NCI-H128 (cell line): Measurements from ENCODE around the gene MED14.

ENCODE experiments used
- DNase-seq: peaks from one replicate; lab custom pipeline; 2025; ENCODE audit not compliant: unreplicated experiment; lab: John Stamatoyannopoulos, UW

The MED14 gene

DNA sequence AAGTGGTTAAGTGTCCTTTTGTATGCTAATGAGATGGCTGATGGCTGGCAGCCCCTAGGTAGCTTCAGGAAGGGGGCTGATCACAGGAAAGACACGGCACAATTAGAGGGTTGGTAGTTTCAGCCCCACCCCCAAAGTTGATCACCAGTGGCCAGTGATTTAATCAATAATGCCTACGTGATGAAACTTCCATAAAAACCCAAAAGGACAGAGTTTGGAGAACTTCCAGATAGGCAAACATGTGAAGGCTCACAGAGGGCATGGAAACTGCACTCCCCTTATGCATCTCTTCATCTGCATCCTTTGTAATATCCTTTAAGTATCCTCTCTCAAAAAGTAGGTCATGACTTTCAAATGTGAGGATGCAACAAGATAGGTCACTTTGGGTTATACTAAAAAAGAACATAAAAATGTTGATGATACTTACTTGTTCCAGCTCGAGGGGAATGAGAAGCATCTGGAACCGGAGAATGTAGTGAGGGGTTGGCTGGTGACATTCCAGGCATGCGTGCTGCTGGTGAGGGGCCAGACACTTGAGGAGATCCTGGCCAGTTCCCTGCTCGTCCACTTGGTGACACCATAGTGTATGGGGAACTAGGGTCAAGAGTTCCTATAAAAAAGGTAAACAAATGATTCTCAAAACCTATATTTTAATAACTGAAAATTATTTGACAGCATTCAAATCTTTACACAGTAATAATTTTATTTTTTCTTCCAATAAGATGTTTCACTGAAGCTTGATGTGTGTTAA lies 71.3 kb downstream of the MED14 start:
- DNase-seq = no peak

DNA sequence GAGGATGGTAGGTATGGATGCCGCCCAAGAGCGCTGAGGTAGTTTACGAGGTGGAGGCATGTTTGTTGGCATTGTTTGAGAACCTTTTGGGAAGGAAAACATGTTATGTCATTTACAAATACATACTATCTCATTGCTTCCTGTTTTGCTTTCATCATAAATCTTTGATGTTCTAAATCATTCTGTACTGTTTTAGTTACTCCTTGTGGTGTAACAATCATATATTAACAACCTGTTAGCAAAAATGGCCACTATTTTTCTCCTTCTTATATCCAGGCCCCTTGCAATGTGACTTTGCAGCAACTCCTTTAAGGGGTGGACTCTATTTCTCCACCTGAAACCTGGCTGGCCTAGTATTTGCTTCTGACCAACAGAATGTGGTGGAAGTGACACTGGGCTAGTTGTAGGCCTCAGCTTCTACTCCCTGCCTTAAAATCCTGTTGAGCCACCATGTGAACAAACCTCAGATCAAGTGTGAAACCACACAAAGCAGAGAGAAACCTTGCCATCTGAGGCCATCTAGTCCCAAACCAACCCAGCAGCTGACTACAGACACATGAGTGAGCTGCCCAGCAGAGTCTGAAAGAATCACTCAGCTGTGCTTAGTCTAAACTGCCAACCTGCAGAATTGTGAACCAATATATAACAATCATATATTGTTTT lies 72.1 kb downstream of the MED14 start:
- DNase-seq = no peak

DNA sequence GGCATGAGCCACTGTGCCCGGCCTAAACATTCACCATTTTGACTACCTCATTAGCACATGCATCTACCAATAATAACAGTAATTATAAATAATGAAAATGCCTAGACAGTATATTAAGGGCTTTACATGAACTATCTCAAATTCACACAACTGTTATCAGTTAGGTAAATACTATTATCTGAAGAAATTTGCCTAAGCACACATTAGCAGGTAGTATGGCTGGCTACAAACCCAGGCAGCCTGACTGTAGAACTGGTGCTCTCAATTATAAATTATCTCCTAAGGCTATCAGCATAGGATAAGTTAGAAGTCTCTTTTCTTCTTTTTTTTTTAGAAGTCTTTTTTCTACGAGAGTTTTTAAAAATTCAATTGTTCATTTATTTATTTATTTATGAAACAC lies 73.9 kb downstream of the MED14 start:
- no peak for DNase-seq

DNA sequence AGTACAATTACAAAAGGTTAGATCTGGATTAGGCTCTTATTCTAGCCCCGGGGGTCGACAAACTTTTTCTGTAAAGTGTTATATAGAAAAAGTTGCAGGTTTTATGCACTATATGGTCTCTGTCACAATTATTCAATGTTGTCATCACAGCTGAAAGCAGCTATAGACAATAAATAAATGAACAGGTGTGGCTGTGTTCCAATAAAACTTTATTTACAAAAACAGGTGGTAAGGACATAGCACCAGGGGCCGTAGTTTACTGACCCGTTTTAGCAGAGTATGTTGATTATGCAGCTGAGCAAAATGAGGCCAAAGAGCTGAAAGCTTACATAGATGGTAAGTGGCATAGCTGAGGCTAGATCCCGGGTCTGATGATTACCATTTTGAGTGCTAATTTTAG lies 75.0 kb downstream of the MED14 start:
- no peak for DNase-seq

DNA sequence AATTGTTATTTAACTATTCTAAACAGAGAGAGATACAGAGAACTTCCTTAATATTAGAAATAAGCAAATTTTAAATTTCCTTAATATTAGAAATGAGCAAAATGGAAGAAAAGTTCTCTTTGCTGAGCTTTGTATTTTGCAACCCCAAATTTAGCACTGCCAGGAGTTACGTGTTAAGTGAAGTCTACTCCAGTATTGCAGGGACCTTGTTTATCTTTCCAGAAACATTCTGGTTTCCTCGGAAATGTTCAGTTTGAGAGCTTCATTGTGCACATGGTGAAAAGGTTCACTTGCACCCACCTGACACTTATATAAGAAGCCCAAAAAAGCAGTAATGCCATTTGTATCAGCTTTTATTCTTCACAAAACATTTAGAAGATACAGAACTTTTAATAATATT lies 81.8 kb downstream of the MED14 start:
- DNase-seq = no peak

- DNase-seq = no peak
Observed at GRCh38 chrX:40652664-40653063, 82.7 kb downstream of the MED14 start.

DNA sequence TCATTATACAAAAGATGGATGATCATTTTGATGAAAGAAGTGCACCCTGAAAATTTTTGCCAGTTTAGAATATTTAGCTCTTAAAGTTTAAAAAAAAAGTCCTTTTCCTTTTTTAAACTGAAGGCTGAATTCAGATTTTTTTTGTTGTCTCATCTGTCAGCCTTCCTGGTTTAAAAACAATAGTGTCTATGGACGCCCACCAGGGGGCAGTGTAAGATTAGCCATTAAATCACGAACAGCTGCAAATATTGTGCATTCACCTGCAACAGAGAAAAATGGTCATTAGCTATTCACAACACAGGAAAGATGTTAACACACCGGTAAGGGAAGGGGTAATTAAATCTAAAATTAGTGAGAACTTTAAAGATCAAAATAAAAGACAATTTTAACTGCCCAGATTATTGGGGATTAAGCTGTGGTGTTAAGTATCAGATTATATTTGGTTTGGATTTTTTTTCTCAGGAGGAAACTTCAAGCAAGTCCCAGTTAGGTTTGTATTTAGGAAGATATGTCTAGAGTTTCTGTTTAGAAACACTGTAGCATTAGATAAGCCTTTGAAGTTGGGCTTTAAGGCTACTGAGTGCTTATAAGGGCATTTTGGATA lies 83.6 kb downstream of the MED14 start:
- no peak for DNase-seq

DNA sequence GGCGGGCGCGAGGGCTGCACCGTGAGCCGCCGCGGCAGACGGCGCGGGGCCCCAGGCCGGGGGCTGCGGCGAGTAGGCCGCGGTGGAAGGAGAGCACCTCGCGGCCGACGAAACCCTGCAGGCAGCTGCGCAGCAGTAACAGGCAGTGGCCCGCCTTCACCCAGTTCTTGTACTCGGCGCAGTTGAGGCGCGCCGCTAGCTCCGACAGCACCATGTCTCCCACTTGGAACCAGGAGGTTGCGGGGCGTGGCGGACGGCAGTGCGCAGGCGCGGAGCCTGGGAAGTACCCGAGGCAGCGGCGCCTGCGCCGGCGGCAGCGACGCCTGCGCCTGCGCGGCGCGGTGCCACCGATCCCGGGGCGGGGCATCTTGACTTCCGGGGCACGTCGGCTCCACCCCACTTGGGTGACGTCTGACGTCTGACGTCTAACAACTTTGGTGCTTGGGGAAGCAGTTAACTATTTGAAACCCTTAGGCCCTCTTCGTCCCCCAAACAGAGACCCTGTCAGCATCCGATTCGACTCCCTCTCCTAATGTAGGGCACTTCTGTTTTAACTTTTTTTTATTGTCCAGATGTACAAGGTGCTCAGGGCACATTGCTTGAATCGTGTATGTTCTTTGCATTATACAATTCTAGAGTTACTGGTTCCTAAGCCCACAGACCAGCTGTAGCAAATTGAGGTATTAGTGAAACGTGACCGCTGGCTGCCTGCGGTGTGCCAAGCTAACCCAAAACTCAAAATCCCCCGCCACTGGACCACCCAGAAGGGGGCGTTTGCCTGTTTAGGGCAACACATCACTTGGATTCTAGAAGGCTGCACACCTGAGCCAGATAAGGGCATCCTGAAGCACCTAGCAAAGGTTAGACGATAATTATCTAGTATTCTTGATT lies 87.8 kb downstream of the MED14 start, which contains the start of gene CXorf38:
TSS of gene CXorf38 (minus strand) at position 255 of the 891 bp plus-strand sequence. CDS start at position 214, 41 bp downstream.
- peak; percentile 82 for DNase-seq

DNA sequence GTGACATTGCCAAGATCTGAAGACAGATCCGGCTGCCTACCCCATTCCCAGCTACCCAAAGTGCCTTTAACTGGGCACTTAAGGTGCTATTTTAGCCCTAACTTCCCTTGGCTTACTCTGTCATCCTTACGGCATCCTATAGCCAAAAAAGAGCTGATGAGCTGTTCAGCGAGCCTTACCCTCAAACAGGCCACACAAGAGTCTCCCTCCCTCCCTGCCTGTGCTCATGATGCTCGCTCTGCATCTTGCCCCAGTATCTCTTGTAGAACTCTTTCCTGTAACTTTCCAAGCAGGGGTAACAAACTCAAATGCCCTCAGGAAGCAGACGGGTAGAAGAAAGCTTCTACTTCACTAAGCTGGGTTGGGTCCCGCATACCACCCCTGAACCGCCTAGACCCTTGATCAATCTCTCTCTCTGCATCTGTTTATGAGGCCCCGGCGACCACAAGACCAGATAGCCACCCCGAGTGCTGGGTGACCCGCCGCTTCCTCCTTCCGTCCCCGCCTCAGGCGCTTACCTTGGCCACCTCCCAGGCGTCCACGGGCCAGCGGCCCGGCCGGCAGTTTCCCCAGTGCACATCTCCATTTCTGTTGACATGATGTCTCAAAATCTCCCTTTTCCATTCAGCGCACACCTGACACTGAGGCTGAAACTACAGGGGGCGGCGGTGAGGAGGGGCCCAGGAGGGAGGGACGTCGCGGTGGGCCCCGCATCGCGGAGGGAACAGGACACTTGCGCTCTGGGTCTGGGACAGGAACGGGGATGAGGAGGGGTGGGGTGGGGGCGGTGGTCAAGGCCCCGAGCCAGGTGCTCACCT lies 88.6 kb downstream of the MED14 start:
- DNase-seq = no peak

- DNase-seq = no peak
Observed at GRCh38 chrX:40644821-40645358, 90.5 kb downstream of the MED14 start.

- DNase-seq = no peak
Observed at GRCh38 chrX:40644176-40644575, 91.2 kb downstream of the MED14 start.

DNA sequence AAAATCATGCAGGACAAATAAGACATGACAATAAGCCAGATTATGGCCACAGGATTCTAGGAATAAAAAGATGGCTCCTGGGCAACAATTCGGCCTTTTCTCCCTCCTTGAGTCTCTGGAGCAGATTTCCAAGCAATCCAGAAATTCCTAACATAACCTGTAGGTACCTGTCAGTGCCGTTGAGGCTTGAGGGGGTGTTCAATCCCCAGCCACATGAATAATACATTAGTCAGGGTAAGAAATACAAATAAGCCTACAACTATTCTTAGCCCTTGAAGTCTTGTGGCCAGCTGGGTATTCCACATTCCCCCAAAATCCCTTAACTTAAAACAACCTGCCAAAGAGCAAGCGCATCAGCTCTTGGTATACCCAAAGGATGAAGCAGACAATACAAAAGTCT lies 97.7 kb downstream of the MED14 start:
- DNase-seq = no peak

DNA sequence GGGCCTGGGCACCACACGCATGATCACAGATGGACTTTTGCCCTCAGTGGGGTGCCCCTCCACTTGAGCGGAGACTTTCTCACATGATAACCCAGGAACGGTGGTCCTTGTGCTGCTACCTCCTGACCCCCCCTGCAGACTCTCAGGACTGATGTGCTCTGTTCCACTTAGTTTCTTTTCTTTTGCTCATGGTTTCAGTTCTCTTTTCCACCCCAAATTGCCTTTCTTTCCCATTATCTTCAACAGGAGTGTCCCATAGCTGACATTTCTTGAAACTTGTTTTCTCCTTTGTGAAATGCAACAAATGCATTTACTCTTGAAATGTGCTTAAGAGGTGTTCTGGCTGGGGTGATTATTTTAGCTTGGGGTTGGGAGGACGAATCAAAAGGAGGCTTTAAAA lies 103.1 kb downstream of the MED14 start:
- DNase-seq = no peak

DNA sequence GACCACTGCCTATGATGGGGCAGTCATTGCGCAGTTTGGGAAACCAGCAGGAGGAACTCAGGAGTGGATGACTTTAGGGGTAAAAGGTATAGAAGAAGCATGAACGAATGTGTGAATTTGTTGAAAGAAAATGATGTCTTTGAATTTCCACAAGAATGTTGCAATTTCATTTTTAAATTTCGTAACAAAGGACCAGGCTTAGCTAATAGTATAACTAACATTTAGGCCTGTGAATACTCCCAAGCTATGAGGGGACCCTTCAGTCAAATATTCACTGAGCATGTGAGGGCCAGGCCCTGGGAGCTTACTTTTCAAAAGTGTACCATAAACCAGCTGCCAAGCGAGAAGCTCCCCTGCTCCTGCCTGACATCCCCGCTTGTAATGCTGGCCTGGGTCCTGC lies 106.8 kb downstream of the MED14 start:
- DNase-seq = no peak

GRCh38 chrX:40625294-40625693 lies 110.0 kb downstream of the MED14 start:
- DNase-seq = no peak

DNA sequence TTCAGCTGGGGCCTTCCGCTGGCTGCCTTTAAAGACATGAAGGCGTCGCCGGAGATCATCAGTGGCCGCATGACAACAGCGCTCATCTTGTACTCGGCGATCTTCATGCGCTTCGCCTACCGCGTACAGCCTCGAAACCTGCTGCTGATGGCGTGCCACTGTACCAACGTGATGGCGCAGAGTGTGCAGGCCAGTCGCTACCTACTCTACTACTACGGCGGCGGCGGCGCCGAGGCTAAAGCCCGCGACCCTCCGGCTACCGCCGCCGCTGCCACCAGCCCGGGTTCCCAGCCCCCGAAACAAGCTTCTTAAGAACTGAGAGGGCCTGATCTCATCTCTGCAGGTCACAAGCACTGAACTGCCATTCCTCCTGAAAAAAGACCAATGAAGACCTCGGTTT lies 111.7 kb downstream of the MED14 start:
- DNase-seq = no peak

GRCh38 chrX:40623139-40623536 lies 112.2 kb downstream of the MED14 start, which contains the start of gene MPC1L:
MPC1L (plus strand) TSS chrX:40623428; CDS start chrX:40623566, 138 bp downstream.
- DNase-seq = no peak

GRCh38 chrX:40622479-40623138 lies 112.7 kb downstream of the MED14 start:
- no peak for DNase-seq

DNA sequence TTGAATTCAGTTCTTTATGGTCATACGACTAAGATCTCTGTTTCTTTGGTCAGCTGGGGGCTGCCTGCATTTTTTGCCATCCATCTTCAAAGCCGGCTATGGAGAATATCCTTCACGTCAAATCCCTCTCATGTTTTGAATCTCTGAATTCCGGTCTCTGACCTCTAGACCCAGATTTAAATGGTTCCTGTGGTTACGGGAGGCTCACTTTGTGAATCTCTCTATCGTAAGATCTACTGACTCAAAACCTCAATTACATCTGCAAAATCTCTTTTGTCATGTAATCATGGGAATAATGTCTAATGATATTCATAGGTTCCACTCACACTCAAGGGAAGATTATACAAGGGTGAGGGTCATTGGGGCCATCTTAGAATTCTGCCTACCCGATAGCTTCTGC lies 117.8 kb downstream of the MED14 start:
- DNase-seq = no peak
